H1 (cell line): ENCODE data around the gene TTBK2. TPM values are rescaled to one million over a fixed set of nuclear protein-coding genes. Genes with fewer than 3 reads are reported as not detected.

Source experiments
- EP300 ChIP-seq, 2 experiments: IDR thresholded peaks; 1 replicate in 1 of 2; 2 replicates in 1 of 2; pipeline ENCODE4 v1.6.1; 2011 to 2012; ENCODE audit warnings: low read depth in 2 of 2, low read length in 2 of 2, mild to moderate bottlenecking in 2 of 2, borderline replicate concordance in 1 of 2, inconsistent platforms in 1 of 2, moderate library complexity in 1 of 2
- SIN3A ChIP-seq, 2 experiments: IDR thresholded peaks in 1 of 2; conservative IDR thresholded peaks in 1 of 2; 2 replicates each; pipeline ENCODE4 v1.6.1; 2011 to 2012; ENCODE audit warnings: low read length in 2 of 2, improper control_type of control experiment in 1 of 2, low read depth in 1 of 2, mild to moderate bottlenecking in 1 of 2
- polyA plus RNA-seq, 7 experiments: library from polyadenylated mRNA; depleted of rRNA in 3 of 7; stranded (reverse) in 5 of 7; unstranded in 2 of 7; fragments of >200 nt in 5 of 7; fragments of 200-250 nt in 2 of 7; gene quantifications; 1 replicate in 5 of 7; 2 replicates in 1 of 7; 4 replicates in 1 of 7; pipeline versions ENCODE4 v1.2.1 to v1.2.3, GENCODE V29; 2011 to 2013; ENCODE audit warnings: missing spikeins in 2 of 7, mixed read lengths in 2 of 7
- total RNA-seq: library from RNA; stranded (reverse); fragmentation: NEBNext Ultra II Directional; extraction: Animal tissue kit (Norgen Biotek cat#: 25700); gene quantifications from 2 replicates; pipeline ENCODE4 v1.2.1, GENCODE V29; 2021

Gene TTBK2
- total and polyA plus RNA-seq, 2 of the 8 experiments (the other 6 are each of a cell fraction or from before 2014, with no cell fraction given), result 2.7 to 18.2 TPM

GRCh38 chr15:42955518-42955917 is 34.9 kb upstream of the TTBK2 start (continued):
- no peak for TF ChIP-seq EP300 (IDR thresholded peaks at IDR 0.05; ENCODE audit: borderline replicate concordance in 1 of 2, low read depth in 2 of 2, low read length in 2 of 2)
- no peak for TF ChIP-seq SIN3A (conservative IDR thresholded peaks at IDR 0.05 in 1 of 2, IDR thresholded peaks at IDR 0.05 in 1 of 2; ENCODE audit: low read depth in 1 of 2, low read length in 2 of 2)
